Camera-type eye (tissue), 1 donor: ENCODE measurements around the gene LCE3D. TPM values are rescaled to one million over a fixed set of nuclear protein-coding genes. Genes with fewer than 3 reads are reported as not detected.

Experiments used
- total RNA-seq: library from RNA; depleted of rRNA; stranded (reverse); fragments of >200 nt; gene quantifications from one replicate; pipeline ENCODE4 v1.2.3, GENCODE V29; 2014

Gene LCE3D
- not detected for total RNA-seq

GRCh38 chr1:152580433-152580832 is at the start of gene LCE3D:
Gene LCE3D (minus strand): TSS chr1:152580516. CDS start chr1:152579936, 580 bp downstream.

DNA sequence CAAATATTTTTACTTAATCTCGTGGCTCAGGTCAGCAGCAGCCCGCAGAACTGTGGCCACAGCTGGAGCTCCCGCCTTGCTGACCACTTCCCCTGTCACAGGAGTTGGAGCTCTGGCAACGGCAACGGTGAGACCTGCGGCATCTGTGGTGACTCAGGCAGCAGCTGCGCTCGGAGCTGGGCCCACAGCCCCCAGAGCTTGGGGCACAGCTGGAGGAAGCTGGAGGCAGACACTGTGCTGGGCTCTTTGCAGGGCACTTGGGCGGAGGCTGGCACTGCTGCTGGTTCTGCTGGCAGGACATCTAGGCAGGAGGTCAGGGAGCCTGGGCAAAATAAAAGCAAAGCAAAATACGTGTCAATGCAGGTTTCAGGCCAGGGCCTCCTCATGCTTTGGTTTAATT is 42.5 kb upstream of the LCE3D start, which contains the start of gene LCE3A:
Gene LCE3A (minus strand): TSS at position 301 of the 400 bp plus-strand sequence. CDS start 0 bp downstream, at position 301.

DNA sequence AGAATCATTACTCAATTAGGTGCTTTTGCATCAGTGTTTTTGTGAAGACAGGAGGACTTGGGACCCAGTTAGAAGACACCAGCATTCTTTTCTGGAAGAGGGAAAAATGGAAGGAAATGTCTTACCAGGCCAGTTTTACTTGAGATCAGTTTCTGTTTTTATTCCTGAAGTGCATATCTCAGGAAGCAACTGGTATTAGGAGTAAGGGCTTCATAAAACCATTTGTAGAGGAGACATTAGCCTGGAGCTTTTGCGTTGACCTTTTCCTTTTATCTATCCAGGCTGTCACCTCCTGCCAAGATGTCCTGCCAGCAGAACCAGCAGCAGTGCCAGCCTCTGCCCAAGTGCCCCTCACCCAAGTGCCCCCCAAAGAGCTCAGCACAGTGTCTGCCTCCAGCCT is 33.2 kb upstream of the LCE3D start, which contains the start of gene LCE3B:
Gene LCE3B (plus strand): TSS at position 301 of the 400 bp plus-strand sequence. CDS start 0 bp downstream, at position 301.

DNA sequence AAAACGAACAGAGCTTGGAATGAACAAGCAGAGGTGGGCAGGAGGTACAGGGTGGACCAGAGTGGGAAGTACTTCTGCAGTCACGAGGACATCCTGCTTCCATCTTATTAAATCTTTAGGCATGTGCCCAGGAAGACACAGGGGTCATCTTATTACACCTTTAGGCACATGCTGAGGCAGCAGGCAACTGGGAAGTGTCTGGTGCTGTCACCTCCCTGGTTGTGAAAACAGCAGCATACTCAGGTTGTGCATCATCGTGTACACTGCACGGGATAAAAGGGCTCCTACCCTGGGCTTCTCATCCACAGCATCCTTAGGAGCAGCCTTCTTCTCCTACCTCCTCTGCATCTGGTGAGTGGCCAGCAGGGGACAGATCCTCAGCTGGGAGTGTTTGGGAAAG is 19.6 kb upstream of the LCE3D start, which contains the start of gene LCE3C:
Gene LCE3C (plus strand): TSS at position 301 of the 400 bp plus-strand sequence. CDS start 498 bp downstream, outside the sequence.

DNA sequence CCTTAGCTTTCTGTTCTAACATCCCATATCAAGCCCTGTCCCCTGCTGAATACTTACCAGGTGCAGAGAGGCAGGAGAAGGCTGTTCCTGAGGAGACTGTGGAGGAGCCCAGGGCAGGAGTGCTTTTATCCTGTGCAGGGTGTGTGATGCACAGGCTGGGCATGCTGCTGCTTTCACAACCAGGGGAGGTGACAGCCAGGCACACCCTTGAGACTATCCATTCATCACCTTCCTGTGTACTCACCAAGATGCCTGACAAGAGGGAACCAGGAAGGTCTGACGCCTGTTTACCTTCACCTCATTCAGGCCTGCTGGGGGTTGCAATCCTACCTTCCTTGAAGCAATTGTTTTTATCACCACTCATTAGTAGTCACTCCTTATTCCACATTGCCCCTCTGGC is 13.6 kb downstream of the LCE3D start, which contains the start of gene LCE3E:
Gene LCE3E (minus strand): TSS at position 100 of the 400 bp plus-strand sequence. CDS start 572 bp downstream, outside the sequence.

Other genes starting within 250 kb of the LCE3D start
- 0.88 TPM for gene FLG2, start 220.5 kb downstream of the LCE3D start, total RNA-seq
- gene CRNN, start 166.3 kb downstream of the LCE3D start, total RNA-seq = not detected
- gene LCE5A, start 69.7 kb downstream of the LCE3D start, total RNA-seq = not detected
- gene CRCT1, start 66.0 kb downstream of the LCE3D start, total RNA-seq = not detected
- not detected for gene LCE3E, start 13.7 kb downstream of the LCE3D start, total RNA-seq
- gene LCE3C, start 19.7 kb upstream of the LCE3D start, total RNA-seq = not detected
- gene LCE3B, start 33.3 kb upstream of the LCE3D start, total RNA-seq = not detected
- gene LCE3A, start 42.6 kb upstream of the LCE3D start, total RNA-seq = not detected
- not detected for gene LCE2D, start 82.9 kb upstream of the LCE3D start, total RNA-seq
- not detected for gene LCE2C, start 94.8 kb upstream of the LCE3D start, total RNA-seq
- not detected for gene LCE2B, start 105.6 kb upstream of the LCE3D start, total RNA-seq
- not detected for gene LCE2A, start 117.8 kb upstream of the LCE3D start, total RNA-seq
- gene LCE4A, start 127.6 kb upstream of the LCE3D start, total RNA-seq = not detected
- gene KPRP, start 177.5 kb upstream of the LCE3D start, total RNA-seq = not detected
- gene LCE1F, start 194.6 kb upstream of the LCE3D start, total RNA-seq = not detected
- not detected for gene LCE1E, start 205.7 kb upstream of the LCE3D start, total RNA-seq
- not detected for gene LCE1D, start 216.2 kb upstream of the LCE3D start, total RNA-seq
- not detected for gene LCE1C, start 226.1 kb upstream of the LCE3D start, total RNA-seq
- not detected for gene LCE1B, start 231.5 kb upstream of the LCE3D start, total RNA-seq
- not detected for gene LCE1A, start 247.0 kb upstream of the LCE3D start, total RNA-seq